Measurements from ENCODE around the gene DPP4.

The DPP4 gene

DNA sequence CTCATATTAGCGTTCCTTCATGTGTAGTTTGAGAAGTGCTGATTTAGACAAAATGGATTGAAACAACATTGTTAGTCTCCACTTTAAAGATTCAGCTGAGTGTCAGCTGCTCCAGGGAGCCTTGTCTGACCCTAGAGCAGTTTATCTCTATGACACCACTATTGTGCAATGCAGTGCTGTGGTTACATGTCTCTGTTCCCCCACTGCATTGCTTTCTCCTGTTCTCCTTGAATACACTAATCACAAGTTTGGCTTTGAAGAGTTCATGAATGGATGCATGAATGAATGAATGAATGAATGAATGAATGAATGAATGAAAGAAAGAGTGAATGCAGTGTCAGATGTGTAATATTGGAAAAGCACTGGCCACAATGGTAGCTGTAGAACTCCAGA is 39.8 kb upstream of the DPP4 start:
- peaks cover 8% of the 10 kb centered on the region for H3K9me3 Mint-ChIP-seq
- H3K27ac Mint-ChIP-seq: peak overlapping the region in 2 of 3 experiments; percentile 63 to 80
- peaks cover 3% of the 10 kb centered on the region for H3K27me3 Mint-ChIP-seq (ENCODE audit: low read depth)
- TF ChIP-seq CTCF (IDR thresholded peaks at IDR 0.05; ENCODE audit: unreplicated experiment in 3 of 3): no peak
- H3K4me3 Mint-ChIP-seq: no peak overlapping the region
- H3K36me3 Mint-ChIP-seq (ENCODE audit: low read depth): peaks cover 4% of the 10 kb centered on the region
- no peaks in the 10 kb centered on the region for H3K4me1 Mint-ChIP-seq

DNA sequence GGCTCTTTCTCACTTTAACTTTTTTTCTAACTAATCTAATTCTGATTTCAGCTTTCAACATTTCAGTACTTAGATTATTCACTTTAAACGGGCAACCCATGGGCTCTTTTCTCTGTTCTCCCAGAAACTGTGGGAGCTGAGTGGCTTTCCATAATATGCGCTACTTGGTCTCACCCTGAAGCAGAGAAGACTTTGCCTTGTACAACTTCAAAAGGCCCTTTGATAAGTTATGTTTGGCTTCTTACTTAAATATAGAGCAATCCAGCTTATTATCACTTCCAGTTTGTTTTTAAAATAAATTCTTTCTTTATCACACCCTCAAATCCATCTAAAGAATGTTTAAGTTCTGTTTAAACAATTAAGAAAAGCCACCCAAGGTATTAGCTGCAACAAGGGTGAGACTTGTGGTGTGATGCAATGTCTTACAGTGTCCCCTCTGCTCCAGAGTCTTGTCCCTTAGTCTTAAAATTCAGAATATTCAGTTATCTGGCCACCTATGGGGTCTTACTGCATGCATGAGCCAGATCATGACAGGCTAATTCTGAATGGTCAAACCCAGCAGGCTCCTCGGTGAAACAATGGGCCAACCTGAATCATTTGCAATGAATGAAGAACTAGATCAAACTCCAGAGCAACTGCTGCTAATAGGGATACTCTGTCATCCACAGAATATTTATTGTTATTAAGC is 39.2 kb upstream of the DPP4 start:
- Mint-ChIP-seq H3K4me1 (no peaks in the 10 kb centered on the region), H3K9me3 (peaks cover 8% of the 10 kb centered on the region), H3K27ac (peak overlapping the region in 2 of 3 experiments; percentile 63 to 80), H3K27me3 (ENCODE audit: low read depth) (peaks cover 3% of the 10 kb centered on the region), H3K4me3 (no peak overlapping the region), H3K36me3 (ENCODE audit: low read depth) (peaks cover 4% of the 10 kb centered on the region)
- TF ChIP-seq CTCF (IDR thresholded peaks at IDR 0.05; ENCODE audit: unreplicated experiment in 3 of 3): no peak

GRCh38 chr2:162111958-162112850 is 38.2 kb upstream of the DPP4 start:
- Mint-ChIP-seq H3K9me3 (peaks cover 8% of the 10 kb centered on the region), H3K27me3 (ENCODE audit: low read depth) (peaks cover 3% of the 10 kb centered on the region), H3K4me3 (no peak overlapping the region), H3K36me3 (ENCODE audit: low read depth) (peaks cover 4% of the 10 kb centered on the region), H3K27ac (no peak overlapping the region), H3K4me1 (no peaks in the 10 kb centered on the region)
- no peak for TF ChIP-seq CTCF (IDR thresholded peaks at IDR 0.05; ENCODE audit: unreplicated experiment in 3 of 3)

- Mint-ChIP-seq H3K27me3 (ENCODE audit: low read depth) (no peaks in the 10 kb centered on the region), H3K27ac (no peak overlapping the region), H3K9me3 (no peaks in the 10 kb centered on the region), H3K36me3 (ENCODE audit: low read depth) (no peaks in the 10 kb centered on the region), H3K4me3 (no peak overlapping the region), H3K4me1 (no peaks in the 10 kb centered on the region)
- no peak for TF ChIP-seq CTCF (IDR thresholded peaks at IDR 0.05; ENCODE audit: unreplicated experiment in 3 of 3)
These were observed 33.4 kb upstream of the DPP4 start for GRCh38 chr2:162107361-162107901.

DNA sequence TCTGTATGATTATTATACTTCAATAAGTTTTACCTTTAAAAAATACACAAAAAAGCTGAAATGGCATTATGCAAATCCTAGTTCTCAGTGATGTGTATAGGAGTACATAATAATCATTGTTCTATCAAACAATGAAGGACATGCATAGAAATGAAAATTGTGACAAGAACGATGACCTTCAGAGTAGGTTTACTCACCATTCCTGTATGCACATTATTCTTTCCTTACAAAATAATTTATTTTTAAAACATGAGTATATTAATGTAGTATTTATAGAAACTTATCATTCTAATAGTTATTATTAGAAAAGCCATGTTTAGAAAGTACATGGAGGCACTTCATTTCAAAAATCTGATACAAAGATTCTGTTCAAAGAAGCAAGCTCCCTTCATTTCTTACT is 32.7 kb upstream of the DPP4 start:
- no peaks in the 10 kb centered on the region for H3K4me1 Mint-ChIP-seq
- H3K27ac Mint-ChIP-seq: no peak overlapping the region
- H3K9me3 Mint-ChIP-seq: no peaks in the 10 kb centered on the region
- no peak overlapping the region for H3K4me3 Mint-ChIP-seq
- H3K36me3 Mint-ChIP-seq (ENCODE audit: low read depth): no peaks in the 10 kb centered on the region
- TF ChIP-seq CTCF (IDR thresholded peaks at IDR 0.05; ENCODE audit: unreplicated experiment in 3 of 3): no peak
- no peaks in the 10 kb centered on the region for H3K27me3 Mint-ChIP-seq (ENCODE audit: low read depth)

All from nephron (organoid).